ENCODE measurements around the gene GDF10.

GRCh38 chr10:47326306-47326926 is 26.4 kb downstream of the GDF10 start:
- TF ChIP-seq CTCF (IDR thresholded peaks at IDR 0.05; ENCODE audit: borderline replicate concordance, extremely low read depth, low read length, poor library complexity, severe bottlenecking): no peak
- TF ChIP-seq EZH2 (IDR thresholded peaks at IDR 0.05; ENCODE audit: borderline replicate concordance, low read depth, low read length, severe bottlenecking): no peak

All from DND-41 (cell line).